ENCODE results near the gene OTUB1. TPM values are rescaled to one million over a fixed set of nuclear protein-coding genes. Genes with fewer than 3 reads are reported as not detected.

OTUB1 gene
- total and polyA plus RNA-seq, 2 donors = 46.7 to 83.8 TPM

- Histone ChIP-seq H3K9me3 (ENCODE audit: control insufficient read depth in 2 of 2, insufficient read depth in 1 of 2, low read length in 1 of 2) (no peaks in the 10 kb centered on the region), H3K36me3 (ENCODE audit: control insufficient read depth in 2 of 2, insufficient read depth in 2 of 2, low read length in 1 of 2) (peaks cover 57 to 64% of the 10 kb centered on the region in 2 donors), H3K27me3 (ENCODE audit: control insufficient read depth in 2 of 2, insufficient read depth in 1 of 2, low read length in 1 of 2) (no peaks in the 10 kb centered on the region), H3K27ac (ENCODE audit: low read depth in 1 of 2, low read length in 1 of 2) (no peak overlapping the region), H3K4me1 (ENCODE audit: control insufficient read depth in 2 of 2, insufficient read depth in 2 of 2, low read length in 2 of 2) (peaks cover 7 to 11% of the 10 kb centered on the region in 2 donors), H3K4me3 (ENCODE audit: low read length in 2 of 2) (no peak overlapping the region)
- WGBS = 98% methylated on average over 10 of the region's 10 CpGs
- DNase-seq (ENCODE audit: low read depth in 6 of 9, low spot score in 9 of 9) = no peak
Measured at GRCh38 chr11:63991558-63991957, 5.3 kb downstream of the OTUB1 start.

DNA sequence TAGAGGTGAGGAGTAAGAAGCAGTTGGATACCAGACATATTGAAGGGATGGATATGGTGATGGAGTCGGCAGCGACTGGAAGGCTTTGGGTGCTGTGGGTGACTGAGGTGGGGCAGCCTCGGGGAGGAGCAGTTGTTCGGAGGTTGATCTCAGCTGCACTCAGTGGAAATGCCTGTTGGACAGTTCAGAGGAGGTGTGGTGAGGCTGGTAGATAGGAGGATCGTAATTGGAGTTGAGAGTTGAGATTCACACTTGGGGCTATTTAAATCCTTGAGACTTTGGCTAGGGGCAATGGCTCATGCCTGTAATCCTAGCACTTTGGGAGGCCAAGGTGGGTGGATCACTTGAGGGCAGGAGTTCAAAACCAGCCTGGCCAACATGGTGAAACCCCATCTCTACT lies 6.9 kb downstream of the OTUB1 start:
- Histone ChIP-seq H3K9me3 (ENCODE audit: control insufficient read depth in 2 of 2, insufficient read depth in 1 of 2, low read length in 1 of 2) (no peaks in the 10 kb centered on the region), H3K4me3 (ENCODE audit: low read length in 2 of 2) (no peak overlapping the region), H3K36me3 (ENCODE audit: control insufficient read depth in 2 of 2, insufficient read depth in 2 of 2, low read length in 1 of 2) (peaks cover 73 to 76% of the 10 kb centered on the region in 2 donors), H3K4me1 (ENCODE audit: control insufficient read depth in 2 of 2, insufficient read depth in 2 of 2, low read length in 2 of 2) (peaks cover 0 to 2% of the 10 kb centered on the region in 2 donors), H3K27me3 (ENCODE audit: control insufficient read depth in 2 of 2, insufficient read depth in 1 of 2, low read length in 1 of 2) (no peaks in the 10 kb centered on the region), H3K27ac (ENCODE audit: low read depth in 1 of 2, low read length in 1 of 2) (no peak overlapping the region)
- no peak for DNase-seq (ENCODE audit: low read depth in 6 of 9, low spot score in 9 of 9)
- 98% methylated on average over 5 of the region's 5 CpGs for WGBS

DNA sequence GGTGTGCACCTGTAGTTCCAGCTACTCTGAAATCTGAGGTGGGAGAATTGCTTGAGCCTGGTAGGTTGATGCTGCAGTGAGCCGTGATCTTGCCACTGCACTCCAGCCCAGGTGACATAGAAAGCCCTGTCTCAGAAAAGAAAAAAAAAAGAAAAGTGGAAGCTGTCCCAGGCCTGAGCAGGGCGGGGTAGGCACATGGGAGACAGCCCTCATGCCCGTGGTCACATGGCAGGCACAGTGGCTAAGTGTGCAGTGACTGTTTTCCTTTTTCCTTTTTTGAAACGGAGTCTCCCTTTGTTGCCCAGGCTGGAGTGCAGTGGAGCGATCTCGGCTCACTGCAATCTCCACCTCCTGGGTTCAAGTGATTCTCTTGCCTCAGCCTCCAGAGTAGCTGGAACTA lies 7.8 kb downstream of the OTUB1 start:
- H3K9me3 ChIP-seq (ENCODE audit: control insufficient read depth in 2 of 2, insufficient read depth in 1 of 2, low read length in 1 of 2) = no peaks in the 10 kb centered on the region
- 97% methylated on average over 6 of the region's 6 CpGs for WGBS

DNA sequence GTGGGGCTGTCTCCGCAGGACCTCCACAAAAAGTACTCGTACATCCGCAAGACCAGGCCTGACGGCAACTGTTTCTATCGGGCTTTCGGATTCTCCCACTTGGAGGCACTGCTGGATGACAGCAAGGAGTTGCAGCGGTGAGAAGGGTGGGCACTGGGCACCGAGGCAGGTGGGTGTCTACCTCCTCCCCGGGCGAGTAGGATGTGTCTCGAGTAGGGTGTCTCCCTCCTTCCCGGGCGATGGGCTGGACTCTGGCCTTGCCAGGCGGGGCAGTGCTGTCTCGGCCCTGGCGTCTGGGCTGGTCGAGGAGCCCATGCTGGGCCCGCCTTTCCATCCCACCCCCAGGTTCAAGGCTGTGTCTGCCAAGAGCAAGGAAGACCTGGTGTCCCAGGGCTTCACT lies 10.3 kb downstream of the OTUB1 start:
- Histone ChIP-seq H3K27ac (ENCODE audit: low read depth in 1 of 2, low read length in 1 of 2) (no peak overlapping the region), H3K27me3 (ENCODE audit: control insufficient read depth in 2 of 2, insufficient read depth in 1 of 2, low read length in 1 of 2) (peaks cover 22 to 28% of the 10 kb centered on the region in 2 donors), H3K36me3 (ENCODE audit: control insufficient read depth in 2 of 2, insufficient read depth in 2 of 2, low read length in 1 of 2) (peaks cover 53 to 59% of the 10 kb centered on the region in 2 donors), H3K4me3 (ENCODE audit: low read length in 2 of 2) (no peak overlapping the region), H3K9me3 (ENCODE audit: control insufficient read depth in 2 of 2, insufficient read depth in 1 of 2, low read length in 1 of 2) (no peaks in the 10 kb centered on the region), H3K4me1 (ENCODE audit: control insufficient read depth in 2 of 2, insufficient read depth in 2 of 2, low read length in 2 of 2) (peaks cover 6 to 16% of the 10 kb centered on the region in 2 donors)
- WGBS = 97% methylated on average over 18 of the region's 18 CpGs
- DNase-seq (ENCODE audit: low read depth in 6 of 9, low spot score in 9 of 9) = no peak

More for the DNA sequence above, 7.8 kb downstream of the OTUB1 start:
- Histone ChIP-seq H3K36me3 (ENCODE audit: control insufficient read depth in 2 of 2, insufficient read depth in 2 of 2, low read length in 1 of 2) (peaks cover 71 to 73% of the 10 kb centered on the region in 2 donors), H3K4me3 (ENCODE audit: low read length in 2 of 2) (no peak overlapping the region), H3K27me3 (ENCODE audit: control insufficient read depth in 2 of 2, insufficient read depth in 1 of 2, low read length in 1 of 2) (peaks cover under 1 to 5% of the 10 kb centered on the region in 2 donors), H3K4me1 (ENCODE audit: control insufficient read depth in 2 of 2, insufficient read depth in 2 of 2, low read length in 2 of 2) (no peaks in the 10 kb centered on the region), H3K27ac (ENCODE audit: low read depth in 1 of 2, low read length in 1 of 2) (no peak overlapping the region)
- DNase-seq (ENCODE audit: low read depth in 6 of 9, low spot score in 9 of 9) = no peak

DNA sequence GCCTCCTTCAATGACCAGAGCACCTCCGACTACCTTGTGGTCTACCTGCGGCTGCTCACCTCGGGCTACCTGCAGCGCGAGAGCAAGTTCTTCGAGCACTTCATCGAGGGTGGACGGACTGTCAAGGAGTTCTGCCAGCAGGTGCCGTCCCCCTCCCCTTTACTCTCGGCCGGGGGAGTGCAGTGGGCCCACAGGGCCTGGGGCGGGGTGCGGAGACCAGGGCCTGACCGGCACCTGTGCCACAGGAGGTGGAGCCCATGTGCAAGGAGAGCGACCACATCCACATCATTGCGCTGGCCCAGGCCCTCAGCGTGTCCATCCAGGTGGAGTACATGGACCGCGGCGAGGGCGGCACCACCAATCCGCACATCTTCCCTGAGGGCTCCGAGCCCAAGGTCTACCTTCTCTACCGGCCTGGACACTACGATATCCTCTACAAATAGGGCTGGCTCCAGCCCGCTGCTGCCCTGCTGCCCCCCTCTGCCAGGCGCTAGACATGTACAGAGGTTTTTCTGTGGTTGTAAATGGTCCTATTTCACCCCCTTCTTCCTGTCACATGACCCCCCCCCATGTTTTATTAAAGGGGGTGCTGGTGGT lies 11.0 kb downstream of the OTUB1 start:
- Histone ChIP-seq H3K9me3 (ENCODE audit: control insufficient read depth in 2 of 2, insufficient read depth in 1 of 2, low read length in 1 of 2) (no peaks in the 10 kb centered on the region), H3K27ac (ENCODE audit: low read depth in 1 of 2, low read length in 1 of 2) (no peak overlapping the region), H3K4me1 (ENCODE audit: control insufficient read depth in 2 of 2, insufficient read depth in 2 of 2, low read length in 2 of 2) (peaks cover 6 to 22% of the 10 kb centered on the region in 2 donors), H3K27me3 (ENCODE audit: control insufficient read depth in 2 of 2, insufficient read depth in 1 of 2, low read length in 1 of 2) (peaks cover 26 to 35% of the 10 kb centered on the region in 2 donors), H3K36me3 (ENCODE audit: control insufficient read depth in 2 of 2, insufficient read depth in 2 of 2, low read length in 1 of 2) (peaks cover 50 to 55% of the 10 kb centered on the region in 2 donors), H3K4me3 (ENCODE audit: low read length in 2 of 2) (no peak overlapping the region)
- WGBS = 96% methylated on average over 27 of the region's 27 CpGs
- no peak for DNase-seq (ENCODE audit: low read depth in 6 of 9, low spot score in 9 of 9)

- Histone ChIP-seq H3K4me1 (ENCODE audit: control insufficient read depth in 2 of 2, insufficient read depth in 2 of 2, low read length in 2 of 2) (peaks cover 6 to 23% of the 10 kb centered on the region in 2 donors), H3K27ac (ENCODE audit: low read depth in 1 of 2, low read length in 1 of 2) (no peak overlapping the region), H3K27me3 (ENCODE audit: control insufficient read depth in 2 of 2, insufficient read depth in 1 of 2, low read length in 1 of 2) (peaks cover 26 to 41% of the 10 kb centered on the region in 2 donors), H3K4me3 (ENCODE audit: low read length in 2 of 2) (no peak overlapping the region), H3K9me3 (ENCODE audit: control insufficient read depth in 2 of 2, insufficient read depth in 1 of 2, low read length in 1 of 2) (no peaks in the 10 kb centered on the region), H3K36me3 (ENCODE audit: control insufficient read depth in 2 of 2, insufficient read depth in 2 of 2, low read length in 1 of 2) (peaks cover 48 to 54% of the 10 kb centered on the region in 2 donors)
- DNase-seq (ENCODE audit: low read depth in 6 of 9, low spot score in 9 of 9) = no peak
- WGBS = 93% methylated on average over 11 of the region's 11 CpGs
Measured at GRCh38 chr11:63997801-63998337, 11.6 kb downstream of the OTUB1 start.

- Histone ChIP-seq H3K4me1 (ENCODE audit: control insufficient read depth in 2 of 2, insufficient read depth in 2 of 2, low read length in 2 of 2) (peaks cover 6 to 23% of the 10 kb centered on the region in 2 donors), H3K27ac (ENCODE audit: low read depth in 1 of 2, low read length in 1 of 2) (no peak overlapping the region), H3K4me3 (ENCODE audit: low read length in 2 of 2) (no peak overlapping the region), H3K27me3 (ENCODE audit: control insufficient read depth in 2 of 2, insufficient read depth in 1 of 2, low read length in 1 of 2) (peaks cover 26 to 41% of the 10 kb centered on the region in 2 donors), H3K9me3 (ENCODE audit: control insufficient read depth in 2 of 2, insufficient read depth in 1 of 2, low read length in 1 of 2) (no peaks in the 10 kb centered on the region), H3K36me3 (ENCODE audit: control insufficient read depth in 2 of 2, insufficient read depth in 2 of 2, low read length in 1 of 2) (peaks cover 42 to 49% of the 10 kb centered on the region in 2 donors)
- WGBS = 80% methylated on average over 54 of the region's 54 CpGs
- DNase-seq (ENCODE audit: low read depth in 6 of 9, low spot score in 9 of 9) = no peak
Measured at GRCh38 chr11:63998558-63999348, 12.5 kb downstream of the OTUB1 start.

DNA sequence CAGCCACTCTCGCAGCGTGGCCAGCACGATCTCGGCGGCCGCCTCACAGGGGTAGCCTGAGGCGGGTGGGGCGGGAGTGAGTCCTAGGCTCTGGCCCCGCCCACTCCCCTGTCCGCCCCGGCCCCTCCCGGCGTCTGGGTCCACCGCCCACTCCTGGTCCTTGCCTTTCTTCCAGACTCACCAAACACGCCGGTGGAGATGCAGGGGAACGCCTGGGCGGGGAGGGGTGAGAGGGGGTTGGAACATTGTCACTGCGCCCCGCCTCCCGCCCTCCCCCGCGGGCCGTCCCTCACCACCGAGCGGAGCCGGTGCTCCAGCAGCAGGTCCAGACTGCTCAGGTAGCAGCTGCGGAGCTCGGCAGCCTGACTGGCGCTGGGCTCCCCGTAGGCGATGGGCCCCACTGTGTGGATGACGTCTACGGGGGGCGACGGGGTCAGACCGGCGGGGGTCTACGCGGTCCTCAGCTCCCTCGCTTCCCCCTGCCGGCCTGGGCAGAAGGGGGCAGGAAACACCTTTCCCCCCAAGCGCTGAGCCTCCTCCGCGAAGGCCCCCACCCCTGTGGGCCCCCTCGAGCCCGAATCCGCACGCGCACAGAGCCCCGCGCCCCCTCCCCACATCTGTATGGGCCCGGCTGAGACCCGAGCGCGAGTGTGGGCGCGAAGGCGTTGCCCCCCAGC lies 13.2 kb downstream of the OTUB1 start:
- WGBS = 21% methylated on average over 59 of the region's 59 CpGs
- H3K4me3 ChIP-seq (ENCODE audit: low read length in 2 of 2) = peak overlapping the region in 1 of 2 donors; percentile 4

More for the DNA sequence above, 13.2 kb downstream of the OTUB1 start:
- peaks cover 26 to 46% of the 10 kb centered on the region in 2 donors for H3K27me3 ChIP-seq (ENCODE audit: control insufficient read depth in 2 of 2, insufficient read depth in 1 of 2, low read length in 1 of 2)
- peak in 3 of 9 donors; percentile 26 to 42 (median 38) for DNase-seq (ENCODE audit: low read depth in 6 of 9, low spot score in 9 of 9)
- peaks cover 6 to 23% of the 10 kb centered on the region in 2 donors for H3K4me1 ChIP-seq (ENCODE audit: control insufficient read depth in 2 of 2, insufficient read depth in 2 of 2, low read length in 2 of 2)
- H3K27ac ChIP-seq (ENCODE audit: low read depth in 1 of 2, low read length in 1 of 2) = no peak overlapping the region
- H3K9me3 ChIP-seq (ENCODE audit: control insufficient read depth in 2 of 2, insufficient read depth in 1 of 2, low read length in 1 of 2) = no peaks in the 10 kb centered on the region
- peaks cover 37 to 43% of the 10 kb centered on the region in 2 donors for H3K36me3 ChIP-seq (ENCODE audit: control insufficient read depth in 2 of 2, insufficient read depth in 2 of 2, low read length in 1 of 2)
